NT2/D1 (cell line): ENCODE data around the gene REX1BD.

Experiments
- YY1 ChIP-seq: IDR thresholded peaks from 2 replicates; pipeline ENCODE4 v1.6.1; 2011; ENCODE audit not compliant: insufficient read length, insufficient read depth
- ZNF274 ChIP-seq: IDR thresholded peaks from 2 replicates; pipeline ENCODE4 v1.6.1; 2011; ENCODE audit warnings: mild to moderate bottlenecking, low read depth, low read length

- TF ChIP-seq YY1 = no peak
- no peak for TF ChIP-seq ZNF274
Observed at GRCh38 chr19:18542941-18543813, 45.4 kb upstream of the REX1BD start, which contains the start of gene FKBP8.
